ENCODE measurements around the gene ATP6V0E2.
"Not testable (repeated sequence)": the region's sequence is repeated elsewhere in the genome, so short reads cannot be mapped to it uniquely, and the experiment has no call there.

Gene ATP6V0E2

DNA sequence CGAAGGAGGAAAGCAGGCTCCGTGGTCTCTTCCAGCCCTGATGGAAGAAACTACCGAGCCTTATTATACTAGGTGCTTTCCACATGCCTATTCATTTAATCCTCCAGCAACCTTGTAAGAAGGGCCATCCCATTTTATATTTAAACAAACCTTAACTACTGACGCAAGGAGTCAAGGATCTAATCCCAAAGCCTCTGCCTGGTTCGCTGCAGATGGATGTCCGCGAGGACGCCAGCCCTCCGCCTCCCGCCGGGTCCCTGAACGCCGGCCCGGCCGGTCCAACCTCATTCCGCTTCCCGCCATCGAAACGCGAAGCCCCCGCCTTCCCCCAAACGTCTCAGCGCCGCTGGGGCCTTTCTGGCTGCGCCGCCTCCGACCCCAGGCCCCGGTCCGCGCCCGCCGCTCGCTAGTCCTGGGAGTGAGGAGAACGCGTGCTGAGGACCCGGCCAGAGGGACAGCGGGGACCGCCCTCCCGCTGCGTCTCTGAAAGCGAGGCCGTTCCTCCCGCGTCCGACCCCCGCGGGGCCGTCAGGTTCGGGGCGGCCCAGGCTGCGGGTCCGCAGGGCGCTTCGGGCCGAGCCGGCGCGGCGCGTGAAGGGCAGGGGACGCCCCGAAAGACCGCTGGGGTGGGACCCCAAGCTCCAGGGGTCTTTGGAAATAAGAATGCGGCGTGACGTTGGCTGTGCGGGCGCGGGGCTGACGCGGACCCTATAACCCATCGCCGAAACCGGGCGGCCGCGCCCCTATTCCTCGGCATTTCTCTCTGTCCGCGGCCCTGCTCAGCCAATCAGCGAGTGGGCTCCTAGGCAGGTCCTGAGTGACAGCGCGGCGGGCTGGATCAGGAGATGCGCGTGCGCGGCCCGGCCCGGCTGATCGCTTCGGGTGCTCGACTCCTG lies at the start of gene ATP6V0E2:
Gene ATP6V0E2, plus strand, starts transcription at position 896 of the 896 bp plus-strand sequence. CDS start 97 bp downstream, outside the sequence.
- peak; percentile 97 for DNase-seq

GRCh38 chr7:149824301-149824741 lies 49.4 kb upstream of the ATP6V0E2 start:
- DNase-seq = no peak

DNA sequence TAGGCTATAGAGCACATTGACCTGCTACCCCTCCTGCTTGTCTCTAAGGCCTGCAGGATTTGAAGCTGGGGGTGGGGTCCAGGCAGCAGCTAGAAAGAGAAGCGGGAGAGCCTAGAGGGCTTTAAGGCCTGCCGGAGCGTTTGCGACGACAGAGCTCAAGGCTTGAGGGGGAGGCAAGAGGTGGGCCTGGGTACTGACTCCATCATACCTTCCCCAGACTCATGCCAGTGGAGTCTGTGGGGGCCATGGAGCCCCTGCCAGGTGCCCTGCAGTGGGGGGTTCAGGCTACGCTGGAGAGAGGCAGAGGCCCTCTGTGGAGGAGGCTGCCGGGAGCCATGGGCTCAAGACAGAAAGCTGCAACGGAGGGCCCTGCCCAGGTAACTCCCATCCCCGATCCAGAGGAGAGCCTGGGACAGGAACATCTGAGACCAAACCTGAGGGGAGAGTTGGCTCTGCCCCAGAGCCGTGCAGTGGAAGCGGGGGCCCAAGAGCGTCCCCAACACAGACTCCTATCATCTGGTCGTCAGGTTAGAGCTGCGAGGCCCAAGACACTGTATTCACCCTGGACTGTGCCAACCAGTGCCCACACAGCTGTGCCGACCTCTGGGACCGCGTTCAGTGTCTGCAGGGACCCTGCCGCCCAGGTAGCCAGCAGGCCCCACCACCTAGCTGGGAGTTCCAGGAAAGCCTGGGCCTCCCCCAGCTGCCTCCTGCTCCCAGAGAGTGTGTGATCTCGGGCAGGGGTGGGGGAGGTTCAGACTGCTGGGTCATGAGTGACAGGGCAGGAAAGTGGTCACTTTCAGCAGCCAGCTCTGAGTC lies 48.8 kb upstream of the ATP6V0E2 start:
- DNase-seq = no peak

DNA sequence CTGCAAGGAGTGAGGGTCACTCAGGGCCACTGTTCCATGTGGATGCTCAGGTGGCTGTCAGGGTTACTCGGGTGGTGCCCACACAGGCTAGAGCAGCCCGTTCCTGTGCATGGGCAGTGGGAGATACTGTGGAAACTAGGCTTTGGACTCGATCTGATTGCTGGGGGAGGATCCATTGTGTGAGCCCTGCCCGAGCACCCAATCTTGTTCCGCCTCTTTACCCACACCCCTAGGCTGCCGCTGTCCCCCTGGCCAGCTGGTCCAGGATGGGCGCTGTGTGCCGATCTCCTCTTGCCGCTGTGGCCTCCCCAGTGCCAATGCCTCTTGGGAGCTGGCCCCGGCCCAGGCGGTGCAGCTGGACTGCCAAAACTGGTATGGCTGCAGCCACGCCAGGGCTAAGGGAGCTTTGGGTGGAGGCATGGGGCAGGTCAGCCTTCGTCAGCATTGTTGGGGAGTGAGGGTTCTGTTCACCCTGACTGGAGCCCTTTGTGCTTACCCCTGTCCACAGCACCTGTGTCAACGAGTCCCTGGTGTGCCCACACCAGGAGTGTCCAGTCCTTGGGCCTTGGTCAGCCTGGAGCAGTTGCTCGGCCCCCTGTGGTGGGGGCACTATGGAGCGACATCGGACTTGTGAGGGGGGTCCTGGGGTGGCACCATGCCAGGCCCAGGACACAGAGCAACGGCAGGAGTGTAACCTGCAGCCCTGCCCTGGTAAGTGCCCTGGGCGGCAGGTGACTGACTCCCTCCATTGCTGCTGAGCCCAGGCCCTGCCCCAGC lies 48.0 kb upstream of the ATP6V0E2 start:
- DNase-seq = no peak

DNA sequence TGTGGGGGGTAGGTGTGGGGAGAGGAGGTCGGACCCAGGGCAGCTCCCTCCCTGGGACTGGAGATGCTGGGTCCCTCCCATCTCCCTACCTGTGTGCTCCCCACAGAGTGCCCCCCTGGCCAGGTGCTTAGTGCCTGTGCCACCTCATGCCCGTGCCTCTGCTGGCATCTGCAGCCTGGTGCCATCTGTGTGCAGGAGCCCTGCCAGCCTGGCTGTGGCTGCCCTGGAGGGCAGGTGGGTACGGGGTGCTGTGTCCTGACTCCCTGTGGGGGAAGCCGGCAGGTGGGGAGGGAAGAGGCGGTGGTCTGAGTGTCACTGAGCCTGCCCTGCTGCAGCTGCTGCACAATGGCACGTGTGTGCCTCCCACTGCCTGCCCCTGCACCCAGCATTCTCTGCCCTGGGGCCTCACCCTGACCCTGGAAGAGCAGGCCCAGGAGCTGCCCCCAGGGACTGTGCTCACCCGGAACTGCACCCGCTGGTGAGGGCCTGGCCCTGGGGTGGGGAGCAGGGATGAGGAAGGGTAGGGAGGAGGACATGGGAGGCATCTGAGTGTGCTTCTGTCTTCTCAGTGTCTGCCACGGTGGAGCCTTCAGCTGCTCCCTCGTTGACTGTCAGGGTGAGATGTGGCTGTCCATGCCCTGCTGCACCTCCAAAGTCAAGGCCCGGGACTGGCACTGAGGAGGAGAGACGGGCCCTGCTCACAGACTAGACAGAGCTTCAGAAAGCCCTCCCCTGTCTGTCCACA lies 47.3 kb upstream of the ATP6V0E2 start:
- DNase-seq = no peak

DNA sequence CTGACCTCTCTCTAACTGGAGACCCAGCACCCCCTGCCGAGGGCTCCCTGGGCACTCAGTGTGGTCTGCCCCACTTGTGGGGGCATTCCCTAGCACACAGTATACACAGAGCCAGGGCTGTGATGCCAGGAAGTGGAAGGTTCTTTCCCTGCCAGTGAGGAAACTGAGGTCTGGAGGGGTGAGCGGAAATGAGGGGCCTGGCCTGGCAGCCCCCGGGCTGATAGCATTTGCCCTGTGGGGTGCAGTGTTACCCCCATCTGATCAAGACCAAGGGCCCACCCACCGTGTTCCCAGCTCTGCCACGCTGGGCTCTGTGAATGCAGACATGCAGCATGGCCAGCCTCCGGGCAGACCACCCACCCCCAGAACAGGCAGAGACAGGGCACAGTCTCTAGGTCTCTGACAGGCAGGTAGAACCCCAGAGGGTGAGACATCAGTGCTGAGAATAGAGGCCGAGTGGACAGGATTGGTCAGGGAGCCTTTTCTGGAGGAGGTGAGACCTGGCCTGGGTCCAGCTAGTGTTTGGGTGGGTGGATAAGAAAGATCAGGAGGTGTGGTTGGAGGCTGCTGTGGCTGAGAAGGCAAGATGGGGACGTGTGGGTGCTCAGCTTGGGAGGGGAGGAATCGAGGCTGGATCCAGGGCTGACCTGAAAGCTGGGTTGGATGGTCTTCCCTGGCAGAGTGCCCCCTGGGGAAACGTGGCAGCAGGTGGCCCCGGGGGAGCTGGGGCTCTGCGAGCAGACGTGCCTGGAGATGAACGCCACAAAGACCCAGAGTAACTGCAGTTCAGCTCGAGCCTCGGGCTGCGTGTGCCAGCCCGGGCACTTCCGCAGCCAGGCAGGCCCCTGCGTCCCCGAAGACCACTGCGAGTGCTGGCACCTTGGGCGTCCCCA lies 46.4 kb upstream of the ATP6V0E2 start:
- DNase-seq = no peak

DNA sequence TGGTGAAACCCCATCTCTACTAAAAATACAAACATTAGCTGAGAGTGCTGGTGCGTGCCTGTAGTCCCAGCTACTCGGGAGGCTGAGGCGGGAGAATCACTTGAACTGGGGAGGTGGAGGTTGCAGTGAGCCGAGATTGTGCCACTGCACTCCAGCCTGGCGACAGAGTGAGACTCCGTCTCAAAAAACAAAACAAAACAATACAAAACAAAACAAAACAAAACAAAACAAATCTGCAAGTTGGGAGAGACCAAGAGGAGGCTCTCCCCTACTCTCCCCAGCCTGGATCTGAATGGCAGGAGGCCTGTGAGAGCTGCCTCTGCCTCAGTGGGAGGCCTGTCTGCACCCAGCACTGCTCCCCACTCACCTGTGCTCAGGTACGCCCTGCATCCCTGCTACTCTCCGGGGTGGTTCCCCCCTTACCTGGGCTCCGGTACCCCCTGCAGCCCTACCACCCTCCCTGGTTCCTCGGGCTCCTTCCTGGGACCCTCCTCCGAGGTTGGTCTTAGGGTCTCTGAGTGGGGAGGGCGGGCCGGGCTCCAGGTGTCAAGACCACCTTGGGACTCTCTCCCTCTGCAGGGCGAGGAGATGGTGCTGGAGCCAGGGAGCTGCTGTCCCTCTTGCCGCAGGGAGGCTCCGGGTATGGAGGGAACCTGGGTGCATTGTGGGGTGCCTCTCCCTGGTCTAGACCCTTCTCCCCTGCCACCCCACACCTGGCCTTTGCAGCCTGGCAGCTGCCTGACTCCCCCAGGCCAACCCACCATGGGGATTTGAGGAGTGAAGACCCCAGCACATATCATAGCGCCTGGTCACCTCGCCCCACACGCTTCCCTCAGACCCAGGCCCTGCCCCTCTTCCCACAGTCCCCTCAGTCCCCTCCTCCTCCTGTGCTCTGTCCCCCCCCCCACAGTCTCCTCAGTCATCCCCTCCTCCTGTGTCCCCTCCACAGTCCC lies 45.1 kb upstream of the ATP6V0E2 start:
- DNase-seq = no peak

GRCh38 chr7:149830527-149830926 lies 43.2 kb upstream of the ATP6V0E2 start:
- not testable (repeated sequence) for DNase-seq

GRCh38 chr7:149830997-149831740 lies 42.6 kb upstream of the ATP6V0E2 start:
- no peak for DNase-seq

GRCh38 chr7:149831741-149832219 lies 42.0 kb upstream of the ATP6V0E2 start:
- DNase-seq = no peak

DNA sequence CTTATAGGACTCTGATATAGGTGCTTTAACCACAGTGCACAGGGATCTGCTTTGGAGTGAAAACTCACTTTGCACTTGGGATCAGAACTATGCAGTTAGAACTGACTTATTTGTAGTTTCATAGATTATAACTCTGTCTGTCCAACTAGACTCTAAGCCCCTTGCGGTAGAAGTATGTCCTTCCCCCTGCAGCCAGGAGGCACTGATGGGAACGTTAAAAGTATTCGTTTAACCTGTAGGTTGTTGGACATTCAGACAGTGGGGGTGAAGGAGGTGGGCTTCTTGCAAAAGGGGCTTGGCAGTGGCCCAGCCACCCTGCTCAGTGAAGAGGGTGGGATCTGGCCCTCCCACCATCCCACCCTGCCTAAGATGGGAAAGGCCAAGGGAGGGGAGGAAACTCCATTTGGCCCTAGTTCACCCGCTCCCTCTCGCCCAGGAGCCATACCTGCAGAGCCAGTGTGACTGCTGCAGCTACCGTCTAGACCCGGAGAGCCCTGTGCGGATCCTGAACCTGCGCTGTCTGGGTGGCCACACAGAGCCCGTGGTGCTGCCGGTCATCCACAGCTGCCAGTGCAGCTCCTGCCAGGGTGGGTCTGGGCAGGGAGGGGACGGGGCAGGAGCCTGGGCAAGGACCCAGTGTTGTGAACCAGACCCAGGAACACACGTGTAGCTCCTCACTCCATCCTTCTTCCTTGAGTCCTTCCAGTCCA lies 41.3 kb upstream of the ATP6V0E2 start:
- no peak for DNase-seq

- DNase-seq = no peak
Measured at GRCh38 chr7:149833495-149834130, 40.2 kb upstream of the ATP6V0E2 start.

DNA sequence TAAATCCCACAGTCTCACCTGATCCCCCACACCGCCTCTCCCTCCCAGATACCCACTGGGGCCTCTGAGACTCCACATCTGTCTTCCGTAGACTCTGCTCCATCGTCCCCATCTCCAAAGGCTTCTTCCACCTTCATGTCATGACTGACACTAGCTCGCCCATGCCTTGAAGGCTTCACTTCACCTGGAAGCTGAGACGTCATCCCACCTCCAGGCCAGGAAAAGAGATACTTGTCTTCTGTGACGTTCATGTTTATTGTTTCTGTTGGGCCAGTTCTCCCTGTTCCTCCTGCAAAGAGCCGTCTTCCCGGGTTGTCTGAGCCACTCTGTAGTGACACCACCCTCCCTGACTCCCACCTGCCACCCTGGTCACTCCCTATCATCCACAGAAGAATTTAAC lies 39.2 kb upstream of the ATP6V0E2 start:
- no peak for DNase-seq

DNA sequence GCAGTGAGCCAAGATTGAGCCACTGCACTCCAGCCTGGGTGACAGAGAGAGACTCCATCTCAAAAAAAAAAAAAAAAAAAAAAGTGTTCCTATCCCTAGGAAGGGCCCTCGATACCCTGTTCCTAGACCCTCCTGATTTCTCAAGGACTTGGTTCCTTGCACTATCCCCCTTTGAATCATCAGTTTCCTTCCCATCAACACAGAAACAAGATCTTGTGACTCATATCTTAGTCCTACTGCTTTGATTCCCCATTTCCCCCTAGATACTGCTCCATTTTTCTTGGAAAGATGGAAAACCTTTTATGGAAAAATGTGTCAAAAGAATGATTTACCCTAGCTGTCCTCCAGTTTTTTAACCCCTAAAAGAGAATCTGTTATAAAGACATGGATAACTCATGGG lies 37.3 kb upstream of the ATP6V0E2 start:
- no peak for DNase-seq

- no peak for DNase-seq
Measured at GRCh38 chr7:149837564-149838223, 36.1 kb upstream of the ATP6V0E2 start.

GRCh38 chr7:149838224-149838991 lies 35.4 kb upstream of the ATP6V0E2 start, which contains the start of gene ZNF862:
Gene ZNF862 (plus strand): TSS chr7:149838375. CDS start chr7:149838612, 237 bp downstream.
- DNase-seq = peak; percentile 97

Measured in CD4-positive, alpha-beta T cell treated with Interleukin-17A for 4 hours (primary cell).